HepG2 (cell line): ENCODE results near the gene RSAD2. TPM values are rescaled to one million over a fixed set of nuclear protein-coding genes. Genes with fewer than 3 reads are reported as not detected.

Experiments
- ATAC-seq: fragments of 200-7000 bp; cut with Tn5 transposase; 3 replicates; pipeline ENCODE4 v1.9.1; 2020; ENCODE audit warnings: mild to moderate bottlenecking, moderate library complexity
- BruUV-seq: library from RNA; stranded (reverse); fragments of 400-500 nt; replicated peaks from 2 replicates; lab custom pipeline; 2021; lab: Mats Ljungman, UMichigan
- CTCF ChIA-PET: fragments of 300-600 bp; formaldehyde crosslinking; extraction: SDS; loops from one replicate; lab custom pipeline; 2021; ENCODE audit warnings: low total read pairs, inconsistent platforms, low intra/inter-chr PET ratio; lab: Yijun Ruan, JAX
- POLR2A ChIA-PET: fragments of 350-600 bp; sonication (Branson Sonifier 250); formaldehyde crosslinking; loops from one replicate; lab custom pipeline; 2020; ENCODE audit warnings: antibody characterized with exemption, inconsistent platforms; lab: Yijun Ruan, JAX
- DNase-seq: peaks from one replicate; pipeline ENCODE4 v3.0.0-alpha.2; 2015; ENCODE audit warnings: low spot score
- FAIRE-seq: peaks from 3 replicates; lab custom pipeline; 2011; peaks lifted over from hg19 to GRCh38; lab: Jason Lieb, UNC
- H2AFZ ChIP-seq: one replicate; pipeline ENCODE4 v1.6.1; 2011; ENCODE audit warnings: low read length, inconsistent platforms
- H3K27ac ChIP-seq: fragments of 300-600 bp; 3 replicates; pipeline ENCODE4 v1.8.0; 2011; ENCODE audit warnings: mixed run types, mild to moderate bottlenecking, mixed read lengths, low read length, inconsistent platforms; ENCODE audit not compliant: insufficient read depth; ENCODE audit errors: extremely low read length
- H3K27me3 ChIP-seq, 2 experiments: fragments of 200-600 bp in 1 of 2; 2 replicates in 1 of 2; 3 replicates in 1 of 2; pipeline versions ENCODE4 v1.6.0 to v1.8.0; 2011; ENCODE audit warnings: low read length in 2 of 2, mild to moderate bottlenecking in 2 of 2, moderate library complexity in 2 of 2, inconsistent platforms in 1 of 2; ENCODE audit not compliant: insufficient read depth in 2 of 2, control insufficient read depth in 1 of 2
- H3K36me3 ChIP-seq, 2 experiments: fragments of 200-600 bp in 1 of 2; replicated peaks in 1 of 2; 2 replicates in 1 of 2; 3 replicates in 1 of 2; pipeline versions ENCODE4 v1.5.1 to v1.8.0; 2011; ENCODE audit warnings: low read length in 2 of 2, inconsistent platforms in 1 of 2; ENCODE audit not compliant: insufficient read depth in 2 of 2, control insufficient read depth in 1 of 2
- H3K4me1 ChIP-seq: 2 replicates; pipeline ENCODE4 v1.5.1; 2012; ENCODE audit warnings: low read length, inconsistent platforms; ENCODE audit not compliant: insufficient read depth
- H3K4me2 ChIP-seq: 2 replicates; pipeline ENCODE4 v1.6.0; 2011; ENCODE audit warnings: low read depth, low read length, inconsistent platforms
- H3K4me3 ChIP-seq, 3 experiments: fragments of 200-600 bp in 1 of 3; sonication (generic), shearing (Covaris generic) in 1 of 3; replicated peaks in 1 of 3; 2 replicates each; pipeline ENCODE4 v1.5.1; 2011 to 2016; ENCODE audit warnings: low read length in 3 of 3, inconsistent platforms in 2 of 3, low read depth in 2 of 3, mild to moderate bottlenecking in 2 of 3, control low read depth in 1 of 3, mixed read lengths in 1 of 3; ENCODE audit not compliant: insufficient read depth in 1 of 3
- H3K79me2 ChIP-seq: one replicate; pipeline ENCODE4 v1.6.1; 2011; ENCODE audit warnings: low read length, inconsistent platforms; ENCODE audit not compliant: insufficient read depth
- H3K9ac ChIP-seq: 2 replicates; pipeline ENCODE4 v1.6.0; 2011; ENCODE audit warnings: mild to moderate bottlenecking, low read depth, low read length, inconsistent platforms; ENCODE audit not compliant: insufficient read depth
- H3K9me3 ChIP-seq: 2 replicates; pipeline ENCODE4 v1.5.1; 2012; ENCODE audit warnings: mild to moderate bottlenecking, low read length
- H4K20me1 ChIP-seq: 2 replicates; pipeline ENCODE4 v1.6.0; 2011; ENCODE audit warnings: inconsistent platforms, mild to moderate bottlenecking, low read length, moderate library complexity; ENCODE audit not compliant: insufficient read depth
- DZIP1 ChIP-seq: sonication (generic); formaldehyde crosslinking; IDR thresholded peaks from 2 replicates; pipeline ENCODE4 v1.5.0; 2020; ENCODE audit warnings: mild to moderate bottlenecking, missing genetic modification reagents
- HNF4G ChIP-seq, 2 experiments: sonication (generic) in 1 of 2; formaldehyde crosslinking in 1 of 2; IDR thresholded peaks; 2 replicates each; pipeline versions ENCODE4 v1.4.0 to v1.6.1; 2011 to 2020; ENCODE audit warnings: borderline replicate concordance in 2 of 2, low read depth in 2 of 2, mild to moderate bottlenecking in 2 of 2, low read length in 1 of 2, missing genetic modification reagents in 1 of 2, moderate library complexity in 1 of 2
- KLF12 ChIP-seq: sonication (generic); formaldehyde crosslinking; IDR thresholded peaks from 2 replicates; pipeline ENCODE4 v1.4.0; 2020; ENCODE audit warnings: missing genetic modification reagents, borderline replicate concordance
- KLF16 ChIP-seq, 2 experiments: sonication (generic) in 1 of 2; formaldehyde crosslinking in 1 of 2; IDR thresholded peaks; 2 replicates each; pipeline versions ENCODE4 v1.6.1 to v1.8.0; 2016 to 2023; ENCODE audit warnings: missing genetic modification reagents in 2 of 2, missing compliant biosample characterization in 1 of 2
- SP2 ChIP-seq: sonication (generic); formaldehyde crosslinking; IDR thresholded peaks from 2 replicates; pipeline ENCODE4 v1.5.1; 2020; ENCODE audit warnings: mild to moderate bottlenecking, missing genetic modification reagents
- TOE1 ChIP-seq: sonication (generic); formaldehyde crosslinking; IDR thresholded peaks from 2 replicates; pipeline ENCODE4 v1.4.0; 2020; ENCODE audit warnings: mild to moderate bottlenecking, missing genetic modification reagents
- ZBTB37 ChIP-seq: sonication (generic); formaldehyde crosslinking; IDR thresholded peaks from 2 replicates; pipeline ENCODE4 v1.4.0; 2020; ENCODE audit warnings: mild to moderate bottlenecking, missing genetic modification reagents
- ZFP41 ChIP-seq: sonication (generic); formaldehyde crosslinking; IDR thresholded peaks from 2 replicates; pipeline ENCODE4 v1.4.0; 2020; ENCODE audit warnings: mild to moderate bottlenecking, missing genetic modification reagents, borderline replicate concordance
- ZFYVE20 ChIP-seq: sonication (generic); formaldehyde crosslinking; IDR thresholded peaks from 2 replicates; pipeline ENCODE4 v1.8.0; 2023; ENCODE audit warnings: low read depth, mild to moderate bottlenecking, moderate library complexity, missing genetic modification reagents, borderline replicate concordance
- ZSCAN12 ChIP-seq: sonication (generic); formaldehyde crosslinking; IDR thresholded peaks from 2 replicates; pipeline ENCODE4 v1.9.0; 2021; ENCODE audit warnings: mild to moderate bottlenecking, missing genetic modification reagents
- WGBS: methylation state at CpG from one replicate; pipeline ENCODE4 v1.1.6; 2017; ENCODE audit warnings: low lambda C conversion rate; 5-methylcytosine and 5-hydroxymethylcytosine counted together
- in situ Hi-C: cut with HindIII; loops from 2 replicates; pipeline ENCODE4 v1.10.0; 2017; ENCODE audit warnings: low pct_unique_long_range_greater_than_20kb; ENCODE audit not compliant: extremely low pct_ligation_motif_present
- intact Hi-C: fragments of 100-400 bp; cut with micrococcal nuclease; formaldehyde crosslinking; loops from one replicate; pipeline ENCODE4 v1.10.0; 2022; ENCODE audit not compliant: unreplicated experiment
- polyA plus RNA-seq, 8 experiments: library from polyadenylated mRNA; depleted of rRNA in 3 of 8; stranded (reverse) in 7 of 8; unstranded in 1 of 8; fragments of >200 nt; fragmentation: Illumina TruSeq in 4 of 8; extraction: Trizol in 4 of 8; gene quantifications; 2 replicates each; pipeline versions ENCODE4 v1.2.1 to v1.2.3, GENCODE V29; 2011 to 2016; ENCODE audit warnings: low read depth in 4 of 8, missing spikeins in 1 of 8, mixed read lengths in 1 of 8; ENCODE audit not compliant: insufficient read depth in 1 of 8
- total RNA-seq, 5 experiments: library from RNA; depleted of rRNA; stranded (reverse); fragments of >200 nt; fragmentation: Illumina TruSeq; extraction: Trizol; gene quantifications; 2 replicates each; pipeline ENCODE4 v1.2.3, GENCODE V29; 2016; ENCODE audit warnings: low read depth in 1 of 5
- TF ChIP-seq, protein P1 (sequence below): IDR thresholded peaks from 2 replicates; pipeline ENCODE4 v1.6.1; 2018; ENCODE audit warnings: missing genetic modification reagents, mild to moderate bottlenecking, missing compliant biosample characterization
- TF ChIP-seq, protein P2 (sequence below): sonication (generic); formaldehyde crosslinking; IDR thresholded peaks from 2 replicates; pipeline ENCODE4 v1.8.1; 2023; ENCODE audit warnings: mild to moderate bottlenecking, missing genetic modification reagents
- TF ChIP-seq, protein P3 (sequence below), 2 experiments: sonication (generic) in 1 of 2; formaldehyde crosslinking in 1 of 2; IDR thresholded peaks; 2 replicates each; pipeline versions ENCODE4 v1.5.1 to v1.6.1; 2011 to 2020; ENCODE audit warnings: borderline replicate concordance in 1 of 2, low read depth in 1 of 2, low read length in 1 of 2, mild to moderate bottlenecking in 1 of 2, missing genetic modification reagents in 1 of 2, moderate library complexity in 1 of 2

The RSAD2 gene
- total and polyA plus RNA-seq, 2 of the 13 experiments (the other 11 are each of a cell fraction or from before 2014, with no cell fraction given) = 0.11 TPM; not detected in 1

- TF ChIP-seq DZIP1 (CRISPR knock-in tag) (no peak), KLF12 (no peak)
- TF ChIP-seq, all 625 proteins: peak for 5
These were observed 49.6 kb downstream of the RSAD2 start (continued) for GRCh38 chr2:6927186-6927585.

- peaks cover 45% of the 10 kb centered on the region for H3K4me1 ChIP-seq
- ATAC-seq (no peak), DNase-seq (no peak), FAIRE-seq (peak; percentile 18)
- POLR2A ChIA-PET = no interaction called here
- WGBS = 88% methylated on average over 3 of the region's 3 CpGs
- BruUV-seq = no TSS peak
- H3K79me2 ChIP-seq = peaks cover 20% of the 10 kb centered on the region
- intact Hi-C loops (no loop called here), in situ Hi-C loops (no loop called here)
- no peaks in the 10 kb centered on the region for H3K27me3 ChIP-seq
- H3K36me3 ChIP-seq = no peaks in the 10 kb centered on the region; a peak in 2 of 5 replicates
- no peak overlapping the region for H2AFZ ChIP-seq
- no peak overlapping the region for H3K4me2 ChIP-seq
- no peak overlapping the region for H3K4me3 ChIP-seq
- CTCF ChIA-PET = no interaction called here
- H3K9ac ChIP-seq = no peak overlapping the region
- no peaks in the 10 kb centered on the region for H3K9me3 ChIP-seq
- H3K27ac ChIP-seq = no peak overlapping the region
- no peaks in the 10 kb centered on the region; the same call in none of the 2 replicates for H4K20me1 ChIP-seq
- TF ChIP-seq ZFP41 (no peak), KLF16 (CRISPR knock-in tag; IDR thresholded peaks at IDR 0.05) (no peak), ZFYVE20 (CRISPR knock-in tag) (no peak), HNF4G (IDR thresholded peaks at IDR 0.05; ENCODE audit: borderline replicate concordance, low read depth, low read length) (no peak), HNF4G (CRISPR knock-in tag; IDR thresholded peaks at IDR 0.05; ENCODE audit: borderline replicate concordance, low read depth) (no peak), SP2 (CRISPR knock-in tag) (no peak), ZBTB37 (CRISPR knock-in tag) (no peak), TOE1 (CRISPR knock-in tag) (no peak), ZSCAN12 (CRISPR knock-in tag) (no peak)
- TF ChIP-seq, protein P1, sequence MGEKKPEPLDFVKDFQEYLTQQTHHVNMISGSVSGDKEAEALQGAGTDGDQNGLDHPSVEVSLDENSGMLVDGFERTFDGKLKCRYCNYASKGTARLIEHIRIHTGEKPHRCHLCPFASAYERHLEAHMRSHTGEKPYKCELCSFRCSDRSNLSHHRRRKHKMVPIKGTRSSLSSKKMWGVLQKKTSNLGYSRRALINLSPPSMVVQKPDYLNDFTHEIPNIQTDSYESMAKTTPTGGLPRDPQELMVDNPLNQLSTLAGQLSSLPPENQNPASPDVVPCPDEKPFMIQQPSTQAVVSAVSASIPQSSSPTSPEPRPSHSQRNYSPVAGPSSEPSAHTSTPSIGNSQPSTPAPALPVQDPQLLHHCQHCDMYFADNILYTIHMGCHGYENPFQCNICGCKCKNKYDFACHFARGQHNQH = no peak
- TF ChIP-seq, protein P2, sequence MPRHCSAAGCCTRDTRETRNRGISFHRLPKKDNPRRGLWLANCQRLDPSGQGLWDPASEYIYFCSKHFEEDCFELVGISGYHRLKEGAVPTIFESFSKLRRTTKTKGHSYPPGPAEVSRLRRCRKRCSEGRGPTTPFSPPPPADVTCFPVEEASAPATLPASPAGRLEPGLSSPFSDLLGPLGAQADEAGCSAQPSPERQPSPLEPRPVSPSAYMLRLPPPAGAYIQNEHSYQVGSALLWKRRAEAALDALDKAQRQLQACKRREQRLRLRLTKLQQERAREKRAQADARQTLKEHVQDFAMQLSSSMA (CRISPR knock-in tag) = no peak
- TF ChIP-seq, protein P3, sequence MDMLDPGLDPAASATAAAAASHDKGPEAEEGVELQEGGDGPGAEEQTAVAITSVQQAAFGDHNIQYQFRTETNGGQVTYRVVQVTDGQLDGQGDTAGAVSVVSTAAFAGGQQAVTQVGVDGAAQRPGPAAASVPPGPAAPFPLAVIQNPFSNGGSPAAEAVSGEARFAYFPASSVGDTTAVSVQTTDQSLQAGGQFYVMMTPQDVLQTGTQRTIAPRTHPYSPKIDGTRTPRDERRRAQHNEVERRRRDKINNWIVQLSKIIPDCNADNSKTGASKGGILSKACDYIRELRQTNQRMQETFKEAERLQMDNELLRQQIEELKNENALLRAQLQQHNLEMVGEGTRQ (IDR thresholded peaks at IDR 0.05; ENCODE audit: low read depth, low read length) = no peak
- TF ChIP-seq, protein P3 (CRISPR knock-in tag; IDR thresholded peaks at IDR 0.05; ENCODE audit: borderline replicate concordance) = no peak
These were observed 50.2 kb downstream of the RSAD2 start for GRCh38 chr2:6927753-6928152.
